Measurements from ENCODE around the gene SLC10A4. TPM values are rescaled to one million over a fixed set of nuclear protein-coding genes. Genes with fewer than 3 reads are reported as not detected.
A peak's percentile ranks its signal among the peaks of the same experiment; 100 is the strongest.

SLC10A4 gene
- total RNA-seq, 1 donor from 2014 or later = not detected

DNA sequence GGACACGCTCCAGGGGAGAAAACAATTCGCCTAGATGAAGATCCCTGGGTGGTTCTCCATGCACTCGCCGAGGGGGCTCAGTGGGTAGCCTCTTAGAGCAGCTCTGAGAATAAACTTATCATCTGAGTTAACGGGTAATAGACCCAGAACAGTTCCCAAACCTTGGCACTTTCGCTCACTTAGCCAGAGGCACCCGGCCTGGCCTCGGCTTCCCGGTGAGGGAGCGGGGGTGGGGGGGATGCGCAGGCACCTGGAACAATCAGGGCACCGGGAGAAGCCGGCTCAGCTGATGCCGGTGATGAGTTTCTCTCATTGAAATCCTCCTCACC, 6.5 kb downstream of the SLC10A4 start:
- TF ChIP-seq CTCF (conservative IDR thresholded peaks at IDR 0.05; ENCODE audit: low read depth, low read length) = no peak
- no peak overlapping the region for H3K4me3 ChIP-seq (ENCODE audit: low read depth, low read length)
- no peak for DNase-seq (ENCODE audit: low read depth)

- no peak for TF ChIP-seq CTCF (conservative IDR thresholded peaks at IDR 0.05; ENCODE audit: low read depth, low read length)
- peak within 1 kb of the TSS; percentile 19 for H3K4me3 ChIP-seq (ENCODE audit: low read depth, low read length)
- no peak for DNase-seq (ENCODE audit: low read depth)
These were observed 7.0 kb downstream of the SLC10A4 start, which contains the start of gene ZAR1 for GRCh38 chr4:48490012-48490679. ZAR1 (plus strand) TSS chr4:48490252; CDS start chr4:48490292, 40 bp downstream.

GRCh38 chr4:48490680-48491513, 7.8 kb downstream of the SLC10A4 start:
- TF ChIP-seq CTCF (conservative IDR thresholded peaks at IDR 0.05; ENCODE audit: low read depth, low read length) = no peak
- H3K4me3 ChIP-seq (ENCODE audit: low read depth, low read length) = no peak overlapping the region
- no peak for DNase-seq (ENCODE audit: low read depth)

- DNase-seq (ENCODE audit: low read depth) = no peak
- no peak overlapping the region for H3K4me3 ChIP-seq (ENCODE audit: low read depth, low read length)
- no peak for TF ChIP-seq CTCF (conservative IDR thresholded peaks at IDR 0.05; ENCODE audit: low read depth, low read length)
These were observed 8.5 kb downstream of the SLC10A4 start for GRCh38 chr4:48491514-48492176.

- H3K4me3 ChIP-seq (ENCODE audit: low read depth, low read length) = no peak overlapping the region
- no peak for DNase-seq (ENCODE audit: low read depth)
- TF ChIP-seq CTCF (conservative IDR thresholded peaks at IDR 0.05; ENCODE audit: low read depth, low read length) = no peak
These were observed 10.4 kb downstream of the SLC10A4 start for GRCh38 chr4:48493452-48494100.

DNA sequence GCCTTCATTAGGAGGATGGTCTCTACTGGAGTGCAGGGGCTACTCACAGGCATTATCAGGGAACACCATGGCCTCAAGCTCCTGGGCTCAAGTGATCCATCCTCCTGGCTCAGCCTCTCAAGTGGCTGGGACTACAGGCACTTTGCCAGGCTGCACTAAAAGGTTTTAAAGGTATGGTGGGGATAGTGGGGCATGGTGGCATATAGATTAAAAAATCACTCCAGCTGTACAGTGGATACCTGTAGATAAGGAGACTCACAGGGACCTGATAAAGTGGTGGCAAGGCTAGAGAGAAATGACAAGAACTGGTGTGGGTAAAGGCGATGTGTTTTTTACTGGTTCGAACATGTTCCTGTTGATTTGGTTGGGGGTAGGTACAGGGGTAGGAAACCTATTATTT, 12.8 kb downstream of the SLC10A4 start:
- no peak for DNase-seq (ENCODE audit: low read depth)
- TF ChIP-seq CTCF (conservative IDR thresholded peaks at IDR 0.05; ENCODE audit: low read depth, low read length) = no peak
- H3K4me3 ChIP-seq (ENCODE audit: low read depth, low read length) = no peak overlapping the region

All from epithelial cell of proximal tubule (primary cell).